Measurements from ENCODE around the gene POR.

Gene POR

DNA sequence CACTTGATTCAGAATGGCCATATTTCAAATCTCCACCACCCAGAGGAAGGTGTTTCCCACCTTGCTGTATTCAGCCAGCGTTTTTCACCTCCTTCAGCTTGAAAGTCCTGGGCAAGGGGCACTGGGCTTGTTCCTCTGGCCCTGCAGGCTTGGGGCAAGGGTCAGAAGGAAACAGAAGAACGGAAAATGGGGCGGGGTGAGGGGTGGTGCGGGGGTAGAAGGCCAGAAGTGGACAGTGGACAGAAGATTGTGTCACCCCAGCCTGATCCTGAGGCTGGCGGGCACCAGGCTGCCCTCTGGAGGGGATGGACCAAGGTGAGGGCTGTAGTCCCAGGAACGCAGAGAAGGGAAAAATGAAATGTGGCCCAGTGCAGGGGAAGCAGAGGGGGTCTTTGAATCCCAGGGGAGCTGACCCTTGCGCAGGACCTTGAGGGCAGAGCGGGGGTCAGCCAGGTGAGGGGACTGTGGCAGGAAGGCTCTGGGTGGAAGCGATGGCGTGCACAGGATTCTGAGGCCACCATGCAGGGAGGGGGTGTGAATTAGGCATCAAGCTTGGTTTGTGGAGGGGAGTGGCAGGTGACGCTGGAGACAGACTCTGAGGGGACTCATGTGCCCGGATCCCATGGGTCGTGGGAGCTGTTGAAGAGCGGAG lies 56.5 kb downstream of the POR start:
- no peak for DNase-seq (ENCODE audit: low spot score)
- FAIRE-seq, result no peak

DNA sequence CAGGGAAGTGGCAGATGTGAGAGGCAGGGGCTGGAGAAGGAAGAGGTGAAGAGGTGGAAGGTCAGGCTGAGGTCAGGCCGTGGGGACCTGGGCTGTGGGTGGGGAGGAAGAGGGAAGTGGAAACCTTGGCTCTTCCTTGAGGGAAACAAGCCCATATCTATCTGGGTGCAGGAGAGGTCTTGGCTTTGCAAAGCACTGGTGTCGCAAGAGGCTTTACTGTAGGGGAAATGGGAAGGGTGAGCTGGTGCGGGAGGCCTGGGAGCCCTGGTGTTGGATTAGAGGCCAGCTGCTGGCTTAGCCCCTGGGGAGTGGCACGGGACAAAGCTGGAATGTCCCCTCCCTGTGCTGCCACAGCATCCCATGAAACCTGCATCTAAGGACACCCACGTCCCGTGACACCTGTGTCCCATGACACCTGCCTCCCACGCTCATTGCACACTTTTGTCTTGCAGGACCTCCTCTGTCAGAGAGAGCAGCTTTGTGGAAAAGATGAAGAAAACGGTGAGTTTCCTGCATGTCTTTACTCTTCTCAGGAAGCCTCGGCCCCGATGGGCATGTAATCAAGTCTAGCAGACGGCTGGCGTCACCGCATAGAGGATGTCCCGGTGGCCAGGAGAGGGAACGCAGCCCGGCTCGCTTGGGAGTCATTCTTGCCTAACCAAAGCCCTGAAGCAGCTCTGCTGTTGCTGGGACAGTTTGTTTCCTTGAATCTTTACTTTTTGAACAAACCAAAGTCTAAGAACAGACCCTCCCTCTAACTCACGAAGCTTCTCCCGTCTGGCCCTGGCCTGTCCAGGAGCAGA lies 57.2 kb downstream of the POR start:
- no peak for FAIRE-seq

DNA sequence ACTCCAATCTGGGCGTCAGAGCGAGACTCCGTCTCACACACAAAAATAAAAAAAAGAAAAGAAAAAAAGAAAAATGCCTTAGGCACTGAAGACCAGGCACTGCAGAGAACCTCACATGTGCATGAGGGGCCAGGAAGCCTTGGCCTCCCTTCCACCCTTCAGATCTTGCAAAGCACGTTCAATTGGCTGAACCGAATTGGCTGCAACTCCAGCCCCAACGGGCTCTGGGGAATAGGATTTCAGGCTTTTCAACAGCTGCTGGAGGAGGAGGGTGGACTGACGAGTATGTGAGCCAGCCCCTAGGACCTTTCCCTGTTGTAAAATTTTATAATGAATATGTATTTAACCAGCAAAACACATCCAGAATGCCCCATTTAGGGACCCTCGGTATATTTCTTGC lies 62.8 kb downstream of the POR start:
- no peak for DNase-seq (ENCODE audit: low spot score)
- no peak for FAIRE-seq

More for the DNA sequence above, 57.2 kb downstream of the POR start:
- DNase-seq (ENCODE audit: low spot score), result no peak

DNA sequence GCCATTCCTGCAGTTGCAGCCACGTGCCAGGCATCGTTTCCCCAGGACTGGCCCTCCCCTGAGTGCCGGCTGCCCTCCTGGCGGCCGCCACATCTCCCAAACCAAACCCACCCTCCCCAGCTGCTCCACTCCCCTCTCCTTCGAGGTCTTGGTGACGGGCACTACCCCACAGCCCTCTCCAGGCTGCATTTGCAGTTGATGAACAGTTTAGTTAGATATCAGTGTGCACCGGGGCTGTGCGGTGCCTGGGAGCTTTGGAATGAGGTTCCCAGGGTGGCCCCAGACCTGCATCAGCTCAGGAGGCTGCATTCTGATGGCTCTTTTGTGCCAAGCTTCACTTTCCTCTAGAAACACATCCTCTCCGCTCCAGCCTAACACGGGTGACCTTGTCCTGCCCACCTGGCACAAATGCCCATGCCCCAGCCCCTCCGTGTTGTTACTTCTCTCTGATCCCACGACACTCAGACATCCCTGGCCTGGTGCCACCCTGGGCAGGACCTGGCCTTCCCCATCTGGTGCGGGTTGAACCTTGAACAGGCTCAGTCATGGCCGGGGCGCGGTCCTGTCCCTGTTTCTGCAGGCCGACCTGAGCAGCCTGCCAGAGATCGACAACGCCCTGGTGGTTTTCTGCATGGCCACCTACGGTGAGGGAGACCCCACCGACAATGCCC lies 64.9 kb downstream of the POR start:
- FAIRE-seq, result peak; percentile 85
- peak; percentile 83 for DNase-seq (ENCODE audit: low spot score)

DNA sequence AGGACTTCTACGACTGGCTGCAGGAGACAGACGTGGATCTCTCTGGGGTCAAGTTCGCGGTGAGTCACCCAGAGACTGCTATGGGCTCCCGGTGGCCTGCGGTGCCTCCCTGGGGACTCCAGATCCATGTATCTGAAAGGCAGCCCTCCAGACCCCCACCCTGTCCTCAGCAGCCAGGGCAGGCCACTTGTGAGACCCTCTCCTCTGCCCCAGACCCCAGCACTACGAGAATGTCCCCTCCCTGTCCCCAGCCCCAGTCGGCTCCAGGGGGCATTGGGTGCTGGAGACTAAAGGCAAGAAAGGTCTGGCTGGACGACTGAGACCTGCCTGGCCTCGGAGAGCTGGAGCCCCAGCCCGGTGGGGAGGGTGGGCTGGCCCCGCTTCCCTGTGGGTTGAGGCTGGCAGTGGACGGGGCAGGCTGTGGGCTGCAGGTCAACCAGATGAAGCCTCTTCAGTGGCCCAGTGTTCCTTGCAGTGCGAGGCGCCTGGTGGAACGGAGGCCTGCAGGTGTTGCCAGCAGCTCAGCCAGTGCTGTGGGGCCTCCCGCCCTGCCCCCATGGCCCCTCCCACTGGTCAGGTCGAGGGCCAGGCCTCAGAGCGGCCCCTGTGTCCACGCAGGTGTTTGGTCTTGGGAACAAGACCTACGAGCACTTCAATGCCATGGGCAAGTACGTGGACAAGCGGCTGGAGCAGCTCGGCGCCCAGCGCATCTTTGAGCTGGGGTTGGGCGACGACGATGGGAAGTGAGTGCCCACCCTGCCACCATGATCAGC lies 65.7 kb downstream of the POR start:
- no peak for DNase-seq (ENCODE audit: low spot score)
- no peak for FAIRE-seq

DNA sequence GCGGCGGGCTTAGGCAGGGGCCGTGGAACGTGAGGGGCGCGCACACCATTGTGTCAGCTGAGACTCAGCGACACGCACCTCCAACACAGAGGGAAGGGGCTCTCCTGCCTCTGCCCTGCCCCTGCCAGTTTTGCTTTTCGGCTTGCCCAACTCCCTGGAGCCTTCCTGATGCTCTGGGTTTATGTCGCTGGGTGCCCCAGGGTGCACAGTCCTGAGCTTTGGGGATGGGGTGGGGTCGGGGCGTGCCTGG lies 66.2 kb downstream of the POR start:
- no peak for FAIRE-seq
- no peak for DNase-seq (ENCODE audit: low spot score)

DNA sequence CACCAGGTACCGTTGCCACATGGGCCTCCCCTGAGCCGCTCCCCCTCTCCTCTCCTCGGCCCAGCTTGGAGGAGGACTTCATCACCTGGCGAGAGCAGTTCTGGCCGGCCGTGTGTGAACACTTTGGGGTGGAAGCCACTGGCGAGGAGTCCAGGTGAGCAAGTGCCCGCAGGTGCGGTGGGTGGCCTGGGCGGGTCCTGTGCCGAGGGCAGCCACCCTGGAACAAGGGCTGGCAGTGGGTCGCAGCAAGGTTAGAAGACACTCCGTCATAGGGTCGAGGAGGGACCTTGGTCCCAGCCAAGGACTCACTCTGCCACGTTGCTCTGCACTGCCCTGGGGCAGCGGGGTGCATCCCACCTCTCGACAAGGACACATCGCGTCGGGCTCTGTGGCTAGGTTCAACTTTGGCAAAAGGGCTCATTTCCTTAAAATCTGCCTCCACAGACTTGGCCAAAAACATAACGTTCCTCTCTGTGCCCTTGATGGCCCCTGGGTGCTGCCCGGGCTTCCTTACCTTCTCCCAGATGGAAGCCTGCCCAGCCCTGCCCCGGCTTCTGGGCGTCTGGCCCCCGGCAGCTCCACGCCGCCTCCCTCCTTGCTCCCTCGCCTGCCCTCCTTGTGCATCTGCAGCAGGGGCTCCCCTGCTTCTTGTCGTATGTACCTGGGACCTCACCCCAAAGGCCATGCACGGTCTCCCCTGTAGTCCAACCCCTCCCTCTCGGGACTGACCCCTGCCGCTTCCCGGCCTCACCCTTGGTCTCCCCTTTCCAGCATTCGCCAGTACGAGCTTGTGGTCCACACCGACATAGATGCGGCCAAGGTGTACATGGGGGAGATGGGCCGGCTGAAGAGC lies 66.7 kb downstream of the POR start:
- DNase-seq (ENCODE audit: low spot score), result no peak
- FAIRE-seq, result no peak

DNA sequence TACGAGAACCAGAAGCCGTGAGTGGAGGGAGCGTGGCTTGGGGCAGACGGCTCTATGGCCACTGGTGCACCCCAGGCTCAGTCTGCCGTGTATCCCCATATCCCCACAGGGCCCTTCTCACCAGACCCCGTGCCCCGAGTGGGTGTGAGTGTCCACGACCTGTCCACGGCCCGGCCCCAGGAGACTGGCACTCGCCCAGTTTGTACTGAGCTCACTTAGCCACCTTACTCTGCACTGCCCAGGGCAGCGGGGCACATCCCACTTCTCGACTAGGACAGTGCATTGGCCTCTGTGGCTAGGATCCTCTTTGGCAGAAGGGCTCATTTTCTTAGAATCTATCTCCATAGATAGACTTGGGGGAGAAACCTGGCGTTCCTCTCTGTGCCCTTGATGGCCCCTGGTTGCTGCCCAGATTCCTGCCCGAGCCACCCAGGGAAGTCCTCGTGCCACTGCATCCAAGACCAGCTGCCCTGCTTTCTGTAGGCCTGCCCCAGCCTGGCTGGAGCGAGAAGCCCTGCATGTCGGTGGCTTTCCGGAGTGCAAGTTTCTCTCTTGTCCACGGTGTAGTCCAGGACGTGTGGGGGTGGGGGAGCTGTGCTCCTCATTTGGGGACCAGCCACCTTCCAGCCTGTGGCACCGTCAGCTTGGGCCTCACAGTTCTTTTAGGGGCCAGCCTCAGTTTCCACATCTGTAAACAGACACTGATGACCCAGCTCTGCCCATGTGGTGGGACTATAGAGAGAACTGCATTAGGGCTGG lies 67.5 kb downstream of the POR start:
- FAIRE-seq (no peak), DNase-seq (ENCODE audit: low spot score) (no peak)

DNA sequence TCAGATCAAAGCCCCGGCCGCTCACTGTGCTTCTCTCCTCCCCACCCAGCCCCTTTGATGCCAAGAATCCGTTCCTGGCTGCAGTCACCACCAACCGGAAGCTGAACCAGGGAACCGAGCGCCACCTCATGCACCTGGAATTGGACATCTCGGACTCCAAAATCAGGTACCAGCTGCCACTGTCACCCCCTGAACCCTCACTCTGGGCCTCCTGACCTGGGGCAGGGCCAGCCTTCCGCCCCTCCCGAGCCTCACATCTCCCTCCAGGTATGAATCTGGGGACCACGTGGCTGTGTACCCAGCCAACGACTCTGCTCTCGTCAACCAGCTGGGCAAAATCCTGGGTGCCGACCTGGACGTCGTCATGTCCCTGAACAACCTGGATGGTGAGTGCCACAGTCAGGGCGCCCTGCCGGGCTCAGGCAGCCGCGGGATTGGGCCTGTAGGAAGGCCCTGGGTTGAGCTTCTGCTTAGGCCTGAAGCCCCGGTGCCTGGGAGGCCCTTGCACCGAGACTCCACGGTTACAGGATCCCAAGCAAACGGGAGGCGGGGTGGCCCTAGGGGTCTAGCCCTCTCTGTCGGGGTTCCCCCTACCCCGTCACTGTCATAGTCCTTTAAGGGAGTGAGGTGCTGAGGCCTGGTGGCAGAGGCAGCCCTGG lies 68.6 kb downstream of the POR start:
- FAIRE-seq (no peak), DNase-seq (ENCODE audit: low spot score) (no peak)

DNA sequence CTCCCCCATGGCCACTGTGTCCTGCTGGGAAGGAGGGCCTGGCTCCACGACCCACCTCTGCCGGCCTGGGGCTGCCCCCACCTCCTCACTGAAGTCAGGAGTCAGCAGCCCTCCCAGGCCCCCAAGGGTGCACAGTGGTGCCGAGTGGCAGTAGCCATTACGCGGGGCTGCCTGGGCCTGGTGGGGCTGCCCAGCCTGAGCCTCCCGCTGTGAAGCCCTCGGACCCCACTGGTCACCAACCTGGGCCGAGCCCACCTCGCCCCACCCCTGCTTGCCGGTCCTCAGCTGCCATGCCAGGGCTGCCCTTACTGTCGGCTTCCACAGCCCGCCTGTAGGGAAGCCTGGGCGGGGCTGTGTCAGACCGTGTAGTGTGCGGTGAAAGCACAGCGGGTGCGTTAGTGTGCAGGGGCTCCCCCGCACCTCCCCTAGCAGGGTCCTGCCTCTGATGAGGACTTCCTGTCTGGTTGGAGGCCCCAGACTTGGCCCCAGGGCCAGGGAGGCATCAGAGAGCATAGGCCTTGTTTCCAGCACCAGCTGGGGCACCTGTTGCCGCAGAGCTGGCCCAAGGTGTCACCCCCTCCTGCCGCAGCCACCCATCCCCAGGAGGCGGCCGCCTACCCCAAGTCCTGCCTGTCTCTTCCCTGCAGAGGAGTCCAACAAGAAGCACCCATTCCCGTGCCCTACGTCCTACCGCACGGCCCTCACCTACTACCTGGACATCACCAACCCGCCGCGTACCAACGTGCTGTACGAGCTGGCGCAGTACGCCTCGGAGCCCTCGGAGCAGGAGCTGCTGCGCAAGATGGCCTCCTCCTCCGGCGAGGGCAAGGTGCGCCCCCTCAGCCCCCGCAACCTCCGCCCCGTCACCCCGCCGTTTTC lies 69.4 kb downstream of the POR start:
- FAIRE-seq (no peak), DNase-seq (ENCODE audit: low spot score) (no peak)

DNA sequence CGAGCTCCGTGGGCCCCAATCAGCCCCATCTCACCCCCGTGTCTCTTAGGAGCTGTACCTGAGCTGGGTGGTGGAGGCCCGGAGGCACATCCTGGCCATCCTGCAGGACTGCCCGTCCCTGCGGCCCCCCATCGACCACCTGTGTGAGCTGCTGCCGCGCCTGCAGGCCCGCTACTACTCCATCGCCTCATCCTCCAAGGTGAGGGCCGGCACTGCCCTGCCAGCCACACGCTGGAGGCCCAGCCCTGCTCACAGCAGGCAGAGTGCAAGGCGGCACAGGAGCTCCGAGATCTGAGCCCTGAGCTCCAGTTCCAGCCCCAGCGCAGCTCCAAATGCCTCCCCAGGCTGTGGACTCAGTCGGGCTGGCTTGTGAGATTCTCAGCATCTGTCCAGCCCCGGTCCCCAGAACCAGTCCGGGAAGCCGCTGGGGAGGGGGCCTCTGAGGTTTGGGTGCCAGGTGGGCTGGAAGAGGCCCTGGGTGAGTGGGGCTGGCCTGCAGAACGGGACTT lies 70.1 kb downstream of the POR start:
- DNase-seq (ENCODE audit: low spot score) (no peak), FAIRE-seq (no peak)

DNA sequence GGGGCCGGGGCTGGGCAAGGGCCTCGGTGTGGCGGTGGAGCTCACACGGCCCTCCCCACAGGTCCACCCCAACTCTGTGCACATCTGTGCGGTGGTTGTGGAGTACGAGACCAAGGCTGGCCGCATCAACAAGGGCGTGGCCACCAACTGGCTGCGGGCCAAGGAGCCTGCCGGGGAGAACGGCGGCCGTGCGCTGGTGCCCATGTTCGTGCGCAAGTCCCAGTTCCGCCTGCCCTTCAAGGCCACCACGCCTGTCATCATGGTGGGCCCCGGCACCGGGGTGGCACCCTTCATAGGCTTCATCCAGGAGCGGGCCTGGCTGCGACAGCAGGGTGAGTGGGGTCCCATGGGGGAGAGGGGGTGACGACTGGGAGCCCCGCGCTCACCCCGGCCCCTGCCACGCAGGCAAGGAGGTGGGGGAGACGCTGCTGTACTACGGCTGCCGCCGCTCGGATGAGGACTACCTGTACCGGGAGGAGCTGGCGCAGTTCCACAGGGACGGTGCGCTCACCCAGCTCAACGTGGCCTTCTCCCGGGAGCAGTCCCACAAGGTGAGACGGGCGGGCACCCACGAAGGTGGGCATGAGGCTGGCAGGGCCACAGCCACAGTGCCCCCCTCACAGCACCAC lies 70.7 kb downstream of the POR start:
- no peak for FAIRE-seq

DNA sequence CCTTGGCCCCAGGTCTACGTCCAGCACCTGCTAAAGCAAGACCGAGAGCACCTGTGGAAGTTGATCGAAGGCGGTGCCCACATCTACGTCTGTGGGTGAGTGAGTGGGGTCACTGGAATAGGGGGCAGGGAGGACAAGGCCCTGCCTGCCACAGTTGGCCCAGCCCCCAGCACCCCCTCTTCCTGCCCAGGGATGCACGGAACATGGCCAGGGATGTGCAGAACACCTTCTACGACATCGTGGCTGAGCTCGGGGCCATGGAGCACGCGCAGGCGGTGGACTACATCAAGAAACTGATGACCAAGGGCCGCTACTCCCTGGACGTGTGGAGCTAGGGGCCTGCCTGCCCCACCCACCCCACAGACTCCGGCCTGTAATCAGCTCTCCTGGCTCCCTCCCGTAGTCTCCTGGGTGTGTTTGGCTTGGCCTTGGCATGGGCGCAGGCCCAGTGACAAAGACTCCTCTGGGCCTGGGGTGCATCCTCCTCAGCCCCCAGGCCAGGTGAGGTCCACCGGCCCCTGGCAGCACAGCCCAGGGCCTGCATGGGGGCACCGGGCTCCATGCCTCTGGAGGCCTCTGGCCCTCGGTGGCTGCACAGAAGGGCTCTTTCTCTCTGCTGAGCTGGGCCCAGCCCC lies 71.3 kb downstream of the POR start:
- no peak for DNase-seq (ENCODE audit: low spot score)
- no peak for FAIRE-seq

More for the DNA sequence above, 70.7 kb downstream of the POR start:
- no peak for DNase-seq (ENCODE audit: low spot score)

DNA sequence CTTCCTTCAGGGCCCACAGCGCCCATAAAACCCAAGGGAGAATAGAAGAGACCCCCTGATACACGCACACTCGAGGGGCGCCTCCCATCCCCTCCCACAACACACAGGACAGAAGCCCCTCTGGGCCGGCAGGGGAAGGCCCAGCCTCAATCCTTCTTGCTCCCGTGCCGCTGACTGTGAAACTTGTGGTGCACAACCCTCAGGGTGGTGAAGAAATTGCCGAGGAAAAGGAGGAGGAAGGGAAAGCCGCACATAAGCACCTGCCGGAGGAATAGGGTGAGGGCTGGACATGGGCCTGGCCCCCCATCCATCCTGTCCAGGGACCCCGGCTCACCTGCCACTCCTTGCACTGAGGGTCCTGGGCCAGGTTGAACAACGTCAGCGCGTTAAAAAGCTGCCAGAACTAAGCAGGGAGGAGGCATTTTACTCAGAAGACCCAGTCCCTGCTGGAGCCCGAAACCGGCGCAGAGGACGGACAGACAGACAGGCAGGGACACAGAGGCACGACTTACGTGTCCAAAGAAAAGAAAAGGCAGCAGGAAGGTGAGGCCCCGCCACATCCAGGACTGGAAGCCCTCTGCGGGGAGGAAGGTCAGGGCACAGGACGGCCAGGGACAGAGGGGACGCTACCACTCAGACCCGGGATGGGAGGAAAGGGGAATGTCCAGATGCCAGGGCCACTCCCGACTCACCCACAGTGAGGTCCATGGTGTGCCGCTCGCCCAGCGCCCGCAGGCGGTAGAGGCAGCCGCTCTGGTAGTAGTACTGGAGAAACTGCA lies 72.3 kb downstream of the POR start:
- DNase-seq (ENCODE audit: low spot score), result no peak
- FAIRE-seq, result no peak

DNA sequence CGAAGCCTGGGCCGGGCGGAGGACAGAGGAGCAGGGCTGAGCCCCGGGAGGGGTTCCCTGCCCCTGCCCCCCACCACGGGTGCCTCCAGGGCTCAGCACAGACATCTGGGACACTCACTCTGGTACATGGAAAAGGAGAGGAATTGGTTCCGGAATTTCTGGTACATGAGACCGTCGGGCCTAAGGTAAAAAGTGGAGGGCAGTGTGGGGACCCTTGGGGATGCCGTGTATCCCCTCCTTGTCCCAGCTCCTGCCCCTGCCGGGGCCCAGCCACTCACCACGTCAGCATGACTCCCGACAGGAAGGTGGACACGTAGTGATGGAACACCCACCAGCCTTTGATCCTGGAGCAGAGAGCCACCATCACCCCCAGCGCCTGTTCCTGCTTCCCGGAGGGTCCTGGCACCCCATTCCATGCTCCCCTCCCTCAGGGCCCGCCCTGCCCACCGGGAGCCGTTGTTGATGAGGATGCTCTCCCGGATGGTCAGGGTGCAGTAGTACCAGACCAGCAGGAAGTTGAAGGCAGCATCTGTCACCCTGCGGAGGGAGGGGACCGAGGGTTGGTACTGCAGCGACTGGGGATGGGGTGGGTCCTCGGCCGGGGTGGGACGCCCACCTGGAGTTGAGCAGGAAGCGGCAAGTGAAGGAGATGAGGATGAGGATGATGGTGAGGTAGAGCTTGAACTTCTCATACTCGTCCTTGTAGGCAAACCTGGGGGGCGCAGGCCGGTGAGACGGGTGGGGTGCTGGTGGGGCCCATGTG lies 73.0 kb downstream of the POR start:
- FAIRE-seq (no peak), DNase-seq (ENCODE audit: low spot score) (no peak)
